Activated CD8-positive, alpha-beta memory T cell treated with anti-CD3 and anti-CD28 coated beads for 1 hour (primary cell): ENCODE results near the gene ZCCHC7.
"Not testable (repeated sequence)": the region's sequence is repeated elsewhere in the genome, so short reads cannot be mapped to it uniquely, and the experiment has no call there.

ENCODE experiments used
- DNase-seq, 2 donors: peaks; one replicate each; pipeline ENCODE4 v3.0.0-alpha.2; 2020; ENCODE audit warnings: low read depth in 1 of 2; ENCODE audit errors: extremely low read depth in 1 of 2

The ZCCHC7 gene

DNA sequence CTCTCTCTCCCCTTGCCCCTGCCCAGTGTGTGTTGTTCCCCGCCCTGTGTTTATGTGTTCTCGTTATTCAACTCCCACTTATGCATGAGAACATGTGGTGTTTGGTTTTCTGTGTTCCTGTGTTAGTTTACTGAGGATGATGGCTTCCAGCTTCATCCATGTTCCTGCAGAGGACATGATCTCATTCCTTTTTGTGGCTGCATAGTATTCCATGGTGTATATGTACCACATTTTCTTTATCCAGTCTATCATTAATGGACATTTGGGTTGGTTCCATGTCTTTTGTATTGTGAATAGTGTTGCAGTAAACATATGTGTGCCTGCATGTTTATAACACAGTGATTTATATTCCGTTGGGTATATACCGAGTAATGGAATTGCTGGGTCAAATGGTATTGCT, 83.1 kb downstream of the ZCCHC7 start:
- not testable (repeated sequence) for DNase-seq

DNA sequence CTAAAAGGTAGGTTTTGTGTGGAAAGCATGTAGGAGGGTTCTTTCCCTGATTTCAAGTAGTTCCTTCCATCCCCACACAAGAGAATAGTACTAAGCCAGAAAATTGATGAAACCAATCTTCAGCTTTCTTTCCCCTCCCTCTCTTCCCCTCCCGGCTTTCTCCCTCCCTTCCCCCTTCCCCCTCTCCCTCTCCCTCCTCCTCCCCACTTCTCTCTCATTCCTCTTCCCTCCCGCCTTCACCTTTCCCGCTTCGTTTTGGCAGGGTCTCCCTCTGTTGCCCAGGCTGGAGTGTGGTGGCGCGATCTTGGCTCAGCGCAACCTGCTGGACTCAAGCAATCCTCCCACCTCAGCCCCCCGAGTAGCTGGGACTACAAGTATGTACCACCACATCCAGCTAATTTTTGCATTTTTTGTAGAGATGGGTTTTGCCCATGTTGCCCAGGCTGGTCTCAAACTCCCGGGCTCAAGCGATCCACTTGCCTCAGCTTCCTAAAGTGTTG, 85.8 kb downstream of the ZCCHC7 start:
- no peak for DNase-seq

DNA sequence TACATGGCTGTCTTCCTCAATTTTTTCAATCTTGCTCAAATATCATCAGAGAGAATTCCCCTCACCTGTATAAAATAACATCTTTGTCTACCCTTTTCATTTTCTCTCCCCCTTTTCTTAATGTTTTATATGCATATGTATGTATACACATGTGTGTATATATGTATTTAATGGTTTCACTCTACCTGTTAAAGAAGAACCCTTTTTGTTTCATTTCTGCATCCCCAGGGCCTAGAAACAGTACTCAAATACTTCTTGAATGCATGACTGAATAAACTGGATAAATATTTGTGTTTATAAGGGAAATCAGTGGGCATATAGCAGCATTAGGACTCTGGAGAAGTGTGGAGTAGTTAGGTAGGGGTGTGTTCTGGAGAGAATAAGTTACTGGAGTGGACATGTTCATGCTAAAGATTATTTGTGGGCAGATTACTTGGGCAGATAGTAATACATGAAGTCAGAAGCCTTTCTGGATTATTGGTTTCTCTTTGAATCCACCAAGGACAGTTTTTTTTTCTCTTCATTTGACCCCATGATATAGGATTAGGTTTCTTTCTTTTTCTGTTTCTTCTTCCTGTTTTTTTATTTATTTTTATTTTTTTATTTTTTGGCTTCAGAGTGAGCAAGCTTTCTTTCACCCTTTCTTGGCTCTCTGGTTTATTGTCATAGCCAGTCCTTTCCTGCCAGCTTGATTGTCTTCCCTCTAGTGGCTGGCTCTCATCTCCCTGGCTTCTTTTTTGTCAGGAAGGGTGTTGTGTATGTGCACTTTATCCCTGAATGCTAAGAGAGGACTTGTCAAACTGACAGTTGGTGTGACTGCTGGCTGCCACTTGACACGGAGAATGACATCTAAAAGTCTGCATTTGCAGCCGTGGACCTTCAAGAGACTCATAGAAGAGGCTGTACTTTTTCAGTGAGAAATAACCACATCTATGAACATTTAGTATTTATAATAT, 89.3 kb downstream of the ZCCHC7 start:
- DNase-seq = no peak

DNA sequence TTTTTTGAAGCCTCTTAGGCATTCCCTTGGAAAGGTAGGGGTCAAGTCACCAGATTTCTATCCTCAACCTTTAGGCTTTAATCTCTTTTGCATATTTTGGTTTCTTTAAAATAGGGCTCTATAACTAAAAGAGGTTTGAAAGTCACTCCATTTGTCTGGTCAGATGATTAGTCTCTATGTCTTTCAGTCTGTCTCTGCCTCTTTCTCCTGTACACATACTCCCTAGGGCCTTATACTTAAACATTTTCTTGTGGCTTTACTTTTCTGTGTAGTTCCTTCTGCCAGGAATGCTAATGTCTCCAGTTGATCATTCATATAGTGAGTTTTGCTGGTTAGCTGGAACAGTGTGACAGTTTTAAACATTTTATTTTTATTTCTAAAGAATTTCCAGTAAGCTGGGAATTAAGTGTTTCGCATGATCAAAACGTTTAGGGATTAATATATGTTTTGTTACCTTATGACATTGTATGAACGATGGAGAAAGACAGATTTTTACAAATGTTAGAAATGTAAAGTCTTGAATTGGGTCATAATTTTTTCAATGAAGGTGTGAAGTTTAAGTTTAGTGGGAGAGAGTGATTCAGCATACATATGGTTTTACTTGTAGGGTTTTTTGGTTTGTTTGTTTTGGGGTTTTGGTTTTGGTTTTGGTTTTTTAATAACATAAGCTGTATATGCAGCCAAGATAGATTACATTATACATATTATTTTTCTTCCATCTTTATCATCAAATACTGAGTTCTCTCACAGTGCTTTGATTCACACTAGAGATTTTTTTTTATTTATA, 90.6 kb downstream of the ZCCHC7 start:
- DNase-seq = no peak

DNA sequence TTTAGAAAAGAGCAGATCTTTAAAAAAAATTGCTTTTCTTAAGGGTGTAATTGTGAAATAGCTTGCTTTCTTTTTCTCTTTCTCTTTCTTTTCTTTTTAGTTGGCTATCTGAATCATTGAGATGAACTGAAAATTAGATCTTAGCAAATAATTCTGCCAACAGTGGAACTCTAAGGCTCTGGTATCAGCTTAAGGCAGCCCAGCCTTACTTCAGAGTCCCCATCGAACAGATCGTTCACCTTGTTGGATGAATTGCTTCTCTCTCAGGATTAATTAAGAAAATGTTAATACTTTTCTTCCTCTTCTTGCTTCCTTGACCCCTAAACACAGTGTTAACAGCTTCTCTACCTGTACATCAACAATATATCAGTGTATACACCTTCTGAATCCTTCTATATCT, 92.1 kb downstream of the ZCCHC7 start:
- DNase-seq = no peak

DNA sequence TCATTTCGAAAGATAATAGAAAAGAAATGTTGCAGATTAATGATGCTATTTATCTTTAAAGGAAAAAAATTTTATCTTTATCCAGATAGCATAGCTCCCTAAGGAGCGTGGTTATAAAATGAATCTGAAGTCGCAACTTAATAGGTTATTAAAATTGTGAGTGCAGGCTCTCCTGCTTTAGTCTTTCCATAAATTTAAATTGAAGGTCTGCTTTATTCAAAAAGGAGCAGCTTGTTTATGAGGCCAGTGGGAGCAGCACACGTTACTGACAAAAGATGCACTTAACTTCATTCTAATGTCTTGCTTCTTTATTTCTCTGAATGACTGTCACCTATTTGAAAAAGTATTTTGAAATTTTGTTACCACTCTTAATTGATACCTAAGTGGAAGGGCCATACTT, 95.0 kb downstream of the ZCCHC7 start:
- DNase-seq = no peak

DNA sequence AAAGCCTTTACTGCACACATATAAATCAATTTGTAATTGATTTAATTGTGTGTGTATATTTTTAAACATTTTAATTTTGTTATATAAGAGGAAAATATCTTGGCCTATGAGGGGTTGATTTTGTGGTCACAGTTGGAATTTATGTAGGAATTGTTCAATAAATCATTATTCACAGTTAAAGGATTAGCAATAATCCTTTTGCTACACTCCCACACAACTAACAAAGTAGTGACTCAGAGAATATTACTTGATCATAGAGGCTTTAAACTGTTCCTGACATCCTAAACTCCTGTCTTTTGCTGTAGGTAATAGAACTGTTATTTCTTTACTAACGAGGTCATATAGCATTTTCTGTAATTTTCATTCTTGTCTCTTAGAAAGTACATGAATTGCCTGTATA, 95.5 kb downstream of the ZCCHC7 start:
- no peak for DNase-seq

DNA sequence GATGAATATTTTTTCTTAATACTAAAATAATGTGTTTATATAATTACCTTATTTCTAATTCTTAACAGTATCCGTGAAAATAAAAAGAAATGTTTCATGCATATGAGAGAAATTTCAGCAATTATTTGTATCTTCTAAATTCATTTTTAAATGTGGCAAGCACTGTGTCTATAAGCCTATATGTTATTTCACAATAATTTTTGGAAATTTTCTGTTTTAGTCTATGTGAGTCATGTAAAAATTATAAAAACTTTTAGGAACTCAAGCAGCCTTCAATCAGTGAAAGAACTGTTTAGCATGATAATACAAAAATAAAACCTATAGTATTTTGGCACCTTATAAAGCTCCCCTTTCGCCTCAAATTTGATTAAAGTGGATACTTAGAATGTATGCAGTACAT, 96.8 kb downstream of the ZCCHC7 start:
- DNase-seq = no peak

DNA sequence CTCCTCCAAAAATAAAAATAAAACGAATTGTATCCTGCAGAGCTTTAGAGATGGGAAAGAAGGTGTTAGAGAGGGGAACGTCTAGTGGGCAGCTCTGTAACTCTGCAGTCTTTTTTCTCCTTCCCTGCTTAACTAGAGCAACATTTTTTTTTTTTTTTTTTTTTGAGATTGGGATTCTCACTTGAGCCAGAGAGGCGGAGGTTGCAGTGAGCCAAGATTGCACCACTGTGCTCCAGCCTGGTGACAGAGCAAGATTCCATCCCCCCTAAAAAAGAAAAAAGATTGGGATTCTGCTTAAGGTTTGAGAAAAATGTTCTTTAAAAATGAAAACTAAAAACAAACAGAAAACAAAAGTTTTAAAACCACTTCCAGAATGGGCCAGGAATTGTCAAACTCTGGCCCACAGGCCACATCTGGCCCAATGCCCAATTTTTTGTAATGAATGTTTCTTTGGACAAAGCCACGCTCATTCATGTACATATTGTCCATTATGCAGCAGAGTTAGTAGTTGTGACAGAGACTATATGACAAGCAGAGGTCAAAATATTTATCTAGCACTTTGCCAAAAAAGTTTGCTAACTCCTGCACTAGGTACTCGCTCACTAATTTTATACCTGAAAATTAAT, 98.5 kb downstream of the ZCCHC7 start:
- no peak for DNase-seq

DNA sequence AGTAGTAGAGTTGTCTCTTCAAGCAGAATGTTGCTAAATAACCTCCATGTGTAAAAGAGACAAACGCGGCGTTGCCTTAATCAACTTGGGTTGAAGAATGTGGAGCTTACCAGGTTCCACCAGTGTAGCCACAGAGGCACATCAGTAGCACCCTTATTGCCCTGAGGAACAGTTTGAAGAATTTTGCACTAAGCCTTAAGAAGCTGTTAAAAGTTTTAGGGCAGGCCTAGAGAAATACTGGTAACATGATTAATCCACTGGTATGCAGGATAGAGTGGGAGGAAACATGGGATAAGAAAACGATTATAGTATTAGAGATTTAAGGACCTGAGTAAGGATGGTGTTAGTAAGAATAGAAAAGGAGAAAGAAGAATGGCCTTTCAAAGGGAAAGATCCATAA, 100.6 kb downstream of the ZCCHC7 start:
- no peak for DNase-seq

DNA sequence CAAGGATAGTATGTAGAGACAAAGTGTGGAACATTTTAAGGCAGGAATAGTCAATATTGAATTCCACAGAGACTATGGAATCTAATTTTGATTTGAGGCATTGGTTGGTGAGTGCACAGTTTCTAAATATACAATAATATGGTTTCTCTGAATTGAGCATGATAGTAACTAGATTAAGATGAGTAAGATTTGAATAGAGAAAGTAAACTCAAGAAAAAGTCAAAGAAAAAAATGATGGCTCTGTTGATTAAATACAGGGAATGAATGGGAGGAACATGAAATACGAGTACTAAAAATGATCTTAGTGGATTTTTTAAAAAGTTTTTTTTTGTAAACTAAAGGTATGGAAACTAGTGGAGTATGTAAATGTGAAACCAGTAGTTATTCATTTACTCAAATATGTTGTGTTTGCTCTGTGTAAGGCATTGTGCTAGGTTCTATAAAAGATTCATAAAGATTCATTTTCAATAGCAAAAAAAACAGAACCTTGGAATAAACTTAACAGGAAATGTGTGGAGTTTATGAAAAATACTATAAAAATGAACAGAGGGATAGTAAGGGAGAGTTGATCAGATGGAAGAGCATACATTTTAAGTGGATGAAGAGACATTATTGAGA, 101.2 kb downstream of the ZCCHC7 start:
- no peak for DNase-seq

DNA sequence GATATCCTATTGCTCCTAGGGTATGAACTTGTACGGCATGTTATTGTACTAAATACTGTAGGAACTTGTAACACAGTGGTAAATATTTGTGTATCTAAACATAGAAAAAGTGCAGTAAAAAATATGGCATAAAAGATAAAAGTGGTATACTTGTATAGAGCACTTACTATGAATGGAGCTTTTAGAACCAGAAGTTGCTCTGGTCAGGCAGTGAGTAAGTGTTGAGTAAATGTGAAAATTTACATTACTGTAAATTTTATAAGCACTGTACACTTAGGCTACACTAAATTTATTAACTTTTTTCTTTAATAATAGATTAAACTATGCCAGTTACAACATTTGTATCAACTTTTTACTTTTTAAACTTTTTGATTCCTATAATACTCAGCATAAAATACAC, 109.1 kb downstream of the ZCCHC7 start:
- DNase-seq = no peak

DNA sequence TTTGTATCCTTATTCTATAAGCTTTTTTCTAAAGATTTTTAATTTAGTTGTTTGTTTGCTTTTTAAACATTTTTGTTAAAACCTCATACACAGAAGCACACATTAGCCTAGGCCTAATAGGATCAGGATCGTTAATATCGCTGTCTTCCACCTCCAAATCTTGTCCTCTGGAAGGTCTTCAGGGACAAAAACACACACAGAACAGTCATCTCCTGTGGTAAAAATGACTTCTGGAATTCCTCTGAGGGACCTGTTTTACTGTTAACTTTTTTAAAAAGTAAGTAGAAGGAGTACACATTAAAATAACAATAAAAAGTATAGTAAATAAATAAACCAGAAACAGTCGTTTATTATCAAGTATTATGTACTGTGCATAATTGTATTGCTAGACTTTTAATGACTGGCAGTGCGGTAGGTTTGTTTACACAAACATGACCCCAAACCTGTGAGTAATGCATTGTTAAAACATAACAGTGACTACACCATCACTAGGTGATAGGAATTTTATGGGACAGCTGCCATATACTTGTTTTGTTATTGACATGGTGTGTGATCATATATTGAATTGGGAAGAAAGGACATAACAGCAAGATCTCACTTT, 109.6 kb downstream of the ZCCHC7 start:
- DNase-seq = no peak

DNA sequence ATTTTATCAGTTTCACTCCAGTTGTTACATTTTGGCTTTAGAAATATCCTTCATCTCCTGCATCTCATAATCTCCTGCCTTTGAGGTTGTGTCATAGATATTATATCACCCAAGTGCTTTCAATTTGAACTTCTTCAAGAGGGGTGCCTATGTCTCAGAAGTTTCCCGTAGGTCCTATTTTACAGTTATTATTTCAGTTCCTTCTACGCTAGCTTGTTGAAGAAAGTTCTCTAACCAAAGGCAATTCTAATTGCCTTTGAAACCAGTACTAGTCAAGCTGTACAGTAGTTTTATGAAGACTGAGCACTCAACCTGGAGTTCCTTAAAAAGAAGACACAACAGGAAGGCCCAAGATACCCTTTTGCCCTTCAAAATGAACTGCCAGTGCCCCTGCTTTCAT, 116.4 kb downstream of the ZCCHC7 start:
- no peak for DNase-seq

DNA sequence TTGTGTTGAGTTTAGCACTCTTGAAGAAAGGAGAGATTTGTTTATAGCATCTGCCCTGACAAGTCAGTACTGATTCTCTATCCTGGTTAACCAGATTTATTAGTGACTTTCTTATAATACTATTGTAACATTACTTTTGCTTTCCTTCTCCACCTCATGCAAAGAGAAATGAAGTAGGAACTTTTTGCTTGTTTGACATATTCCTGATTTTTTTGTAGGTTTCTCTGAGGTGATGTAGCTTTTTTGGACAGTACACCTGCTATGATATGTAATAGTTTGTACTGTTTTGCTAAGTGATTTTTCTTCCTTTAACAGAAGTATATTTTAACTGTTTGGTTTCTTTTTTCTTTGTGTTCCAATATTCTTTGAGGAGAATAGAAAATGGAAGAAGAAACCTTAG, 117.7 kb downstream of the ZCCHC7 start:
- no peak for DNase-seq

DNA sequence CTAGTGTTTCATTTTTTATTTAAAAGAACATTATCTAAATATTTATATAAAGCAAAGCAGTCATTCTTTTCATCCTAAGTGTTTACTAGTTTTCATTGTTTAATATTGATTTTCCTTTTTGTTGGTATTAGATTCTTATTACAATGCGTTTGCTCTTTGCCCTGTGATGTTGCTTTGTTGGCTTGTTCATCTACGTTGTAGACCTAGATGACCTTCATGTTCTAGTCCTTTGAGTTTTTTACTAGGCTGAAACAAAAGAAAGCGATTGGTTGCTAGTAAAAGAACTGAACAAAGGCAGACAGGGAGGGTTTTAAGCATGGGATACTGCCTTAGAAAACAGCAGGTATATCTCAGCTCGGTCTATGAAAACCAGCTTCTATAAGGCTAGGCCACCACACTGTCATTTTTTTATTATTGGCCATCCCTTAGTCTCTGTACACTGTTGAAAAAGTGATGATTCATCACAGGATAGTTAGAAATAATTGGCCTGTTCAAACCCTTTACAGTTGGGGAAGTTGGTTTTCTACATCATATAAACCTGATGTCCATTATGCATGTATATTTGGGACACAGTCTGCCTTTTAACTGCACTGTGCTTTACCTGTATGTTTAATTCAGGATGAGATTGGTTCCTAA, 119.0 kb downstream of the ZCCHC7 start:
- DNase-seq = no peak

DNA sequence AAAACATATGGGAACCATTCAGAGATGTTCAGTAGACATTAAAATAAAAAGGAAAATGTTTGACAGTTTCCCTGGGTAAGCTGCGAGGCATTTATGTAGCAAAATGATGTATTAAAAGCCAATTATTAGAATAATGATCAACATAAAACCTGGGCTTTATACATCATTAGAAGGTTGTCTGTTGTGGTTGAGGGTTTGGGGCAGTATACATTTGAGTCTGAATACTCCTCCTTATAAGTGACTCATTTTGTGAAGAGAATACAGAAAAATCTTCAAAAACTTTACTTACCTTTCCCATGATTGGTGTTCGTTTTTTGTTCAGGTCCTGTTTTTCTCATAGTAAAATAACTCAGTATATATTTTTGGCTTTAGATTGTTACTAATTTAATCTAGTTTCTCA, 119.5 kb downstream of the ZCCHC7 start:
- DNase-seq = no peak

DNA sequence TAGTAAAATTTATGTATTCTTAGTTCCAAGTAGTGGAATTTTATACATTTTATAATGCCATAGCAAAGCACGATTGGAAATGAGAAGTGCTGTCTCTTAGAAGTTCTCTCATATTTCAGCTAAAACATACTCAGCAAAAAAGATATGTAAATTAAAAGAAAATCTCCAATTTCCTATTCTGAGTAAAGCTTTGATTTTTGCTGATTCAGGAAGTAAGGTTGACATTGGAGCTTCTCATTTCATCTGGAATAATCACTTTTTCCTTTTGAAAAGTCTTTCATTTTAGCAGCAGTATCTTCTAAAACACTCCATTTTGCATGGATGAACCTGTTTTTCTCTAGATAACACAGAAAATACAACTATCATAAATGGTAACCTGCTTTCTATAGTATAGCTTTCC, 121.0 kb downstream of the ZCCHC7 start:
- no peak for DNase-seq

DNA sequence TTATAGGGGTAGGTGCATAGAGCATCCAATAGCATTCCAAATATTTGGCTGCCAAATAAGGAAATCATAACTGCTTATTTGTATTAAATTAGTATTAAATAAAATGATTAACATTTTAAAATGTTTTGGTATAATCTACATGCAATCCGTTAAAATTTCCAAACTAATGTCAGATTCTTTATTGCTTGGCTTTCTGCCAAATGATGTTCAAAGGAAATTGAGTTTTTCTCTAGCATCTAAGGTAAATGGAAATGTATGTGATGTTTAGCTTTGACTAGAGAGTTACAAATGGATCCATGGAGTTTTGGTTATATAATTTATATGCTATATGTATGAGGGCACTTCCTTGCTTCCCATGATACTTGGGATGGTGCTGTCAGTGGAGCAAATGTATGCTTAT, 121.7 kb downstream of the ZCCHC7 start:
- no peak for DNase-seq
